ENCODE results near the gene TP53I13.

TP53I13 gene

DNA sequence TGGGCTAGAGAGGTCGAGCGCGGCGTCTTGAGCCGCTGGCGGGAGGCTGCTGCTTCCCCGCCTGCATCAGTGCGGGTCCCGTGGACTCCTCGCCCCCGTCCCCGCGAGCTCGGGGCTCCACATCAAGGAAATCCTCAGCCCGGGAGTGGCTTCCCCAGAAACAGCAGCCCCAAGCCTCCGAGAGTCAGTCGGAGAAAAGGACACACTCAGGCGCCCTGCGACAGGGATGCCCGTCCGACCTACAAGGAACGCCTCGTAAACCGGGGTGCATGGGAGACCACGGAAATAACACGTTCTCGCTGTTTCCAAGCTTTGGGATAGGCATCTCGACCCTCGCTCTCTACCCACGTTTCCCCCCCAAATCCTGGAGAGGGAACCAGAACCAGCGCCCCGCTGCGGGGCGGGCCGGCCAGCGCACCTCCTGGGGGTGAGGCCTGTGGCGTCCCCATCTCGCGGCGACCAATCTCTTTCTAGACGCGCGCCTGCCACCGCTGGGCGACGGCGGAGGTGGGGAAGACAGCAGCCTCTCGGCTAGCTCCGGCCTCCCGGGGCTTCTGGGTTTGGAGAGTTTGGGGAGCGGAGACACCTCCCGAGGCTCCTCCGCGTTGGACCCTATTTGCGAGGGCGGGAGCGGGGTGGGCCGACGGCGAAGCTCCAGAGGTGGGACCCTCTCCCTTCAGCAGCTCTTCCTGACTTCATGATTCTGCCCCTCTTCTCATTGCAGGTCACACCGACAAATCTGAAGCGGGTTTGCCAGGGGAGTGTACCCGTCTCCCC, 759 bp upstream of the TP53I13 start:
- TF ChIP-seq ZNF70 (CRISPR knock-in tag; IDR thresholded peaks at IDR 0.05): no peak
- ATAC-seq: peak; percentile 50

DNA sequence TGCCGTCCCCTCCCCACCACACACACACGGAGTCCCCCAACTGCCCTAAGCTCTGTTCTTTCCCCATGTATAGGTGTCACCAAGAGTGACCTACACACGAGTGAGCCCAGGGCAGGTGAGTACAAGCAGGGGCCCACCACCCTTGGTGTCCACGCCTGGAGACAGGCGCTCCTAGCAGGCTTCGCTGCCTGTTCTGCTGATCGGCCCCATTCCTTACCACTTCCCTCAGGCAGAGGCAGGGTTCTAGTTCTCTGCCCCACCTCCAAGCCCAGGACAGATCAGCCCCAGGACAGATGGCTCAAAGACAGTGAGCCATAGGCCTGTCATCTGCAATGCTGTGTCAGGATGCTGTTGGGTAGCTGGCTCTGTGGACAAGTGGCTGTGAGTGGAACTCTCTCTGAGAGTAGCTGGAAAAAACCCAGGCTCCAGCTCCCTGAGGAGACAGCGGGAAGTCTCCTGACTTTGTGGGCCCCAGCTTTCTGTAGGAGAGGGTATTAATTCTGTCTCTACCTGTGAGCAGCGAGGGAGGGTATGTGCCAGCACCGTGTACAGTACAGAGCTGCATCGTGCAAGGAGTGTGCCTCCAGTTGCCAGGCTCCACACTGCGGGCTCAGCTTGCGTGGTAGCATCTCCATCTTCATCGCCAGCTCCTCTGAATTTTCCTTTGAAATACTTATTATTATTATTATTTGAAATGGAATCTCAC, 897 bp downstream of the TP53I13 start:
- no peak for TF ChIP-seq BACH2 (CRISPR knock-in tag; IDR thresholded peaks at IDR 0.05; ENCODE audit: borderline replicate concordance)
- TF ChIP-seq ZFP3 (CRISPR knock-in tag; IDR thresholded peaks at IDR 0.05): no peak
- no peak for TF ChIP-seq CSDC2 (CRISPR knock-in tag; IDR thresholded peaks at IDR 0.05)
- no peak for TF ChIP-seq ARNTL (CRISPR knock-in tag; IDR thresholded peaks at IDR 0.05; ENCODE audit: borderline replicate concordance, low read depth)
- no peak for TF ChIP-seq ZC3H10 (CRISPR knock-in tag; IDR thresholded peaks at IDR 0.05)
- TF ChIP-seq TCF4 (CRISPR knock-in tag; IDR thresholded peaks at IDR 0.05; ENCODE audit: borderline replicate concordance): no peak
- TF ChIP-seq OSR1 (CRISPR knock-in tag; IDR thresholded peaks at IDR 0.05): no peak
- TF ChIP-seq, protein P1, sequence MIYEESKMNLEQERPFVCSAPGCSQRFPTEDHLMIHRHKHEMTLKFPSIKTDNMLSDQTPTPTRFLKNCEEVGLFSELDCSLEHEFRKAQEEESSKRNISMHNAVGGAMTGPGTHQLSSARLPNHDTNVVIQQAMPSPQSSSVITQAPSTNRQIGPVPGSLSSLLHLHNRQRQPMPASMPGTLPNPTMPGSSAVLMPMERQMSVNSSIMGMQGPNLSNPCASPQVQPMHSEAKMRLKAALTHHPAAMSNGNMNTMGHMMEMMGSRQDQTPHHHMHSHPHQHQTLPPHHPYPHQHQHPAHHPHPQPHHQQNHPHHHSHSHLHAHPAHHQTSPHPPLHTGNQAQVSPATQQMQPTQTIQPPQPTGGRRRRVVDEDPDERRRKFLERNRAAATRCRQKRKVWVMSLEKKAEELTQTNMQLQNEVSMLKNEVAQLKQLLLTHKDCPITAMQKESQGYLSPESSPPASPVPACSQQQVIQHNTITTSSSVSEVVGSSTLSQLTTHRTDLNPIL (CRISPR knock-in tag; IDR thresholded peaks at IDR 0.05; ENCODE audit: low read depth): no peak
- TF ChIP-seq RARB (CRISPR knock-in tag; IDR thresholded peaks at IDR 0.05): no peak
- no peak; the same call in 2 of the 3 replicates for ATAC-seq

DNA sequence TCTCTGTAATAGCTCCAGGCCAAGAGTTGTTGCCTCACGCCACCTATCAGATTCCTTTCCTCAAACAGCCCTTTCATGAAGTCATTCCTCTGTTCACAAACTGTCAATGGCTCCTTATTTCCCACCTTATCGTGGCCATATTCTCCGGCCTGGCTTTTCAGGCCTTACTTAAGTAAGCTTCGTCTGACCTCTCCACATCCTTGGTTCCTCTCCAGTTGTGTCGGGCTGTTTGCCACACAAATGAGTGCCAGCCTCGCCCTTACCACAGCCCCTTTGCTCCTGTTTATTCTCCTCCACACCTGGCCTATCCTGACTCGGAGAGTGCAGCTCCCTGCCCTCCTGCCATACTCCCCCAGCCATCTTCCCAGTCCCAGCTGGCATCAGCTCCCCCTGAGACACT, 2.0 kb downstream of the TP53I13 start:
- TF ChIP-seq, protein P2, sequence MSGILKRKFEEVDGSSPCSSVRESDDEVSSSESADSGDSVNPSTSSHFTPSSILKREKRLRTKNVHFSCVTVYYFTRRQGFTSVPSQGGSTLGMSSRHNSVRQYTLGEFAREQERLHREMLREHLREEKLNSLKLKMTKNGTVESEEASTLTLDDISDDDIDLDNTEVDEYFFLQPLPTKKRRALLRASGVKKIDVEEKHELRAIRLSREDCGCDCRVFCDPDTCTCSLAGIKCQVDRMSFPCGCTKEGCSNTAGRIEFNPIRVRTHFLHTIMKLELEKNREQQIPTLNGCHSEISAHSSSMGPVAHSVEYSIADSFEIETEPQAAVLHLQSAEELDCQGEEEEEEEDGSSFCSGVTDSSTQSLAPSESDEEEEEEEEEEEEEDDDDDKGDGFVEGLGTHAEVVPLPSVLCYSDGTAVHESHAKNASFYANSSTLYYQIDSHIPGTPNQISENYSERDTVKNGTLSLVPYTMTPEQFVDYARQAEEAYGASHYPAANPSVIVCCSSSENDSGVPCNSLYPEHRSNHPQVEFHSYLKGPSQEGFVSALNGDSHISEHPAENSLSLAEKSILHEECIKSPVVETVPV (CRISPR knock-in tag; IDR thresholded peaks at IDR 0.05): no peak
- TF ChIP-seq RARB (CRISPR knock-in tag; IDR thresholded peaks at IDR 0.05): no peak
- TF ChIP-seq ZNF70 (CRISPR knock-in tag; IDR thresholded peaks at IDR 0.05): no peak
- TF ChIP-seq TCF4 (CRISPR knock-in tag; IDR thresholded peaks at IDR 0.05; ENCODE audit: borderline replicate concordance): no peak
- no peak for TF ChIP-seq OSR1 (CRISPR knock-in tag; IDR thresholded peaks at IDR 0.05)
- TF ChIP-seq, protein P3, sequence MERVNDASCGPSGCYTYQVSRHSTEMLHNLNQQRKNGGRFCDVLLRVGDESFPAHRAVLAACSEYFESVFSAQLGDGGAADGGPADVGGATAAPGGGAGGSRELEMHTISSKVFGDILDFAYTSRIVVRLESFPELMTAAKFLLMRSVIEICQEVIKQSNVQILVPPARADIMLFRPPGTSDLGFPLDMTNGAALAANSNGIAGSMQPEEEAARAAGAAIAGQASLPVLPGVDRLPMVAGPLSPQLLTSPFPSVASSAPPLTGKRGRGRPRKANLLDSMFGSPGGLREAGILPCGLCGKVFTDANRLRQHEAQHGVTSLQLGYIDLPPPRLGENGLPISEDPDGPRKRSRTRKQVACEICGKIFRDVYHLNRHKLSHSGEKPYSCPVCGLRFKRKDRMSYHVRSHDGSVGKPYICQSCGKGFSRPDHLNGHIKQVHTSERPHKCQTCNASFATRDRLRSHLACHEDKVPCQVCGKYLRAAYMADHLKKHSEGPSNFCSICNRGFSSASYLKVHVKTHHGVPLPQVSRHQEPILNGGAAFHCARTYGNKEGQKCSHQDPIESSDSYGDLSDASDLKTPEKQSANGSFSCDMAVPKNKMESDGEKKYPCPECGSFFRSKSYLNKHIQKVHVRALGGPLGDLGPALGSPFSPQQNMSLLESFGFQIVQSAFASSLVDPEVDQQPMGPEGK (CRISPR knock-in tag; IDR thresholded peaks at IDR 0.05; ENCODE audit: borderline replicate concordance): no peak
- TF ChIP-seq PPARA (CRISPR knock-in tag; IDR thresholded peaks at IDR 0.05; ENCODE audit: borderline replicate concordance): no peak
- no peak for TF ChIP-seq ISL1 (CRISPR knock-in tag; IDR thresholded peaks at IDR 0.05)
- no peak for TF ChIP-seq SNAI2 (CRISPR knock-in tag; IDR thresholded peaks at IDR 0.05)
- TF ChIP-seq ZFP3 (CRISPR knock-in tag; IDR thresholded peaks at IDR 0.05): no peak
- TF ChIP-seq TOX (CRISPR knock-in tag; IDR thresholded peaks at IDR 0.05; ENCODE audit: borderline replicate concordance): no peak
- no peak for TF ChIP-seq ZNF8 (CRISPR knock-in tag; IDR thresholded peaks at IDR 0.05)
- no peak for TF ChIP-seq CSDC2 (CRISPR knock-in tag; IDR thresholded peaks at IDR 0.05)
- ATAC-seq: no peak

DNA sequence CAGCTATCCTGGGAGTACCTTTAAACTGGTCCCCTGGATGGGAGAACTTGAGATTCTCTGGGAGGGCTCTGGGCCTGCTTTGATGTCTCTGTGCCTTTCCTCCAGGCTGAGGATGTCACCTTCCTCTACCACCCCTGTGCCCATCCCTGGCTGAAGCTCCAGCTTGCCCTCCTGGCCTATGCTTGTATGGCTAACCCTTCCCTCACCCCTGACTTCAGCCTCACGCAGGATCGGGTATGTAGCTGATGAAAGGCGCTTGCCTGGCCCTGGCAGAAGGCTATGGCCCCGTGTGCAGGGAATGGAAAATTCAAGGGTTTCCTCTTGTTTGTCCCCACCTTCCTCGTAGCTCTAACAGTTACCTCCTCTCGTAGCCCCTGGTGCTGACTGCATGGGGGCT, 3.0 kb downstream of the TP53I13 start:
- ATAC-seq: no peak
- TF ChIP-seq RARB (CRISPR knock-in tag; IDR thresholded peaks at IDR 0.05): no peak
- TF ChIP-seq ESRRG (CRISPR knock-in tag; IDR thresholded peaks at IDR 0.05): no peak
- TF ChIP-seq ZFP30 (CRISPR knock-in tag; IDR thresholded peaks at IDR 0.05): no peak
- no peak for TF ChIP-seq ZFP3 (CRISPR knock-in tag; IDR thresholded peaks at IDR 0.05)
- TF ChIP-seq, protein P2 (CRISPR knock-in tag; IDR thresholded peaks at IDR 0.05): no peak
- TF ChIP-seq TCF4 (CRISPR knock-in tag; IDR thresholded peaks at IDR 0.05; ENCODE audit: borderline replicate concordance): no peak
- no peak for TF ChIP-seq ARNTL (CRISPR knock-in tag; IDR thresholded peaks at IDR 0.05; ENCODE audit: borderline replicate concordance, low read depth)
- TF ChIP-seq BACH2 (CRISPR knock-in tag; IDR thresholded peaks at IDR 0.05; ENCODE audit: borderline replicate concordance): no peak
- TF ChIP-seq, protein P4, sequence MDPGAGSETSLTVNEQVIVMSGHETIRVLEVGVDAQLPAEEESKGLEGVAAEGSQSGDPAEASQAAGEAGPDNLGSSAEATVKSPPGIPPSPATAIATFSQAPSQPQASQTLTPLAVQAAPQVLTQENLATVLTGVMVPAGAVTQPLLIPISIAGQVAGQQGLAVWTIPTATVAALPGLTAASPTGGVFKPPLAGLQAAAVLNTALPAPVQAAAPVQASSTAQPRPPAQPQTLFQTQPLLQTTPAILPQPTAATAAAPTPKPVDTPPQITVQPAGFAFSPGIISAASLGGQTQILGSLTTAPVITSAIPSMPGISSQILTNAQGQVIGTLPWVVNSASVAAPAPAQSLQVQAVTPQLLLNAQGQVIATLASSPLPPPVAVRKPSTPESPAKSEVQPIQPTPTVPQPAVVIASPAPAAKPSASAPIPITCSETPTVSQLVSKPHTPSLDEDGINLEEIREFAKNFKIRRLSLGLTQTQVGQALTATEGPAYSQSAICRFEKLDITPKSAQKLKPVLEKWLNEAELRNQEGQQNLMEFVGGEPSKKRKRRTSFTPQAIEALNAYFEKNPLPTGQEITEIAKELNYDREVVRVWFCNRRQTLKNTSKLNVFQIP (CRISPR knock-in tag; IDR thresholded peaks at IDR 0.05; ENCODE audit: borderline replicate concordance, low read depth): no peak
- no peak for TF ChIP-seq PPARA (CRISPR knock-in tag; IDR thresholded peaks at IDR 0.05; ENCODE audit: borderline replicate concordance)
- no peak for TF ChIP-seq ISL1 (CRISPR knock-in tag; IDR thresholded peaks at IDR 0.05)
- TF ChIP-seq CSDC2 (CRISPR knock-in tag; IDR thresholded peaks at IDR 0.05): no peak
- TF ChIP-seq, protein P1 (CRISPR knock-in tag; IDR thresholded peaks at IDR 0.05; ENCODE audit: low read depth): no peak
- TF ChIP-seq, protein P3 (CRISPR knock-in tag; IDR thresholded peaks at IDR 0.05; ENCODE audit: borderline replicate concordance): no peak
- TF ChIP-seq TOX (CRISPR knock-in tag; IDR thresholded peaks at IDR 0.05; ENCODE audit: borderline replicate concordance): no peak

All from SK-N-SH treated with all-trans-retinoic acid at 6 μM for 48 hours (cell line).